GM23338 (cell line): Measurements from ENCODE around the gene GCH1. TPM values are rescaled to one million over a fixed set of nuclear protein-coding genes. Genes with fewer than 3 reads are reported as not detected.

ENCODE experiments used
- ATAC-seq: fragments of 200-7000 bp; cut with Tn5 transposase; 3 replicates; pipeline ENCODE4 v1.9.1; 2020
- DNase-seq: peaks from one replicate; pipeline ENCODE4 v3.0.0-alpha.2; 2015; ENCODE audit warnings: low spot score
- H2AFZ ChIP-seq: fragments of 200-600 bp; sonication (generic); 2 replicates; pipeline ENCODE4 v1.8.0; 2016; ENCODE audit warnings: antibody characterized with exemption, mild to moderate bottlenecking, moderate library complexity
- H3F3A ChIP-seq: fragments of 200-600 bp; sonication (generic); replicated peaks from 2 replicates; pipeline ENCODE4 v1.8.0; 2017; ENCODE audit warnings: antibody characterized with exemption, mixed run types, low read depth
- H3K27ac ChIP-seq: fragments of 200-600 bp; sonication (generic); 2 replicates; pipeline ENCODE4 v1.6.1; 2016; ENCODE audit warnings: low read depth
- H3K27me3 ChIP-seq: fragments of 200-600 bp; sonication (generic); 2 replicates; pipeline ENCODE4 v1.8.0; 2016; ENCODE audit warnings: mild to moderate bottlenecking, mixed run types, moderate library complexity; ENCODE audit not compliant: insufficient read depth
- H3K36me3 ChIP-seq: fragments of 200-600 bp; sonication (generic); 2 replicates; pipeline ENCODE4 v1.8.0; 2016; ENCODE audit warnings: mild to moderate bottlenecking; ENCODE audit not compliant: insufficient read depth
- H3K4me1 ChIP-seq: fragments of 200-600 bp; sonication (generic); 2 replicates; pipeline ENCODE4 v1.8.0; 2016; ENCODE audit warnings: mild to moderate bottlenecking, moderate library complexity; ENCODE audit not compliant: insufficient read depth
- H3K4me2 ChIP-seq: fragments of 200-600 bp; sonication (generic); 2 replicates; pipeline ENCODE4 v1.7.1; 2017; ENCODE audit warnings: mixed run types
- H3K4me3 ChIP-seq: fragments of 200-600 bp; sonication (generic); 2 replicates; pipeline ENCODE4 v1.6.1; 2016; ENCODE audit warnings: mixed run types
- H3K79me2 ChIP-seq: fragments of 200-600 bp; sonication (generic); replicated peaks from 2 replicates; pipeline ENCODE4 v1.8.0; 2017; ENCODE audit warnings: mild to moderate bottlenecking; ENCODE audit not compliant: insufficient read depth
- H3K9me2 ChIP-seq: fragments of 200-600 bp; sonication (generic); 2 replicates; pipeline ENCODE4 v1.8.0; 2017; ENCODE audit not compliant: insufficient read depth
- H4K20me1 ChIP-seq: fragments of 200-600 bp; sonication (generic); replicated peaks from 2 replicates; pipeline ENCODE4 v1.8.0; 2017; ENCODE audit warnings: mild to moderate bottlenecking; ENCODE audit not compliant: insufficient read depth
- H3K27ac Mint-ChIP-seq: 2 replicates; pipeline ENCODE4 v1.8.0; 2020; ENCODE audit warnings: inconsistent platforms, mild to moderate bottlenecking, moderate library complexity, mixed read lengths
- H3K27me3 Mint-ChIP-seq: 3 replicates; pipeline ENCODE4 v1.8.0; 2022; ENCODE audit warnings: low read depth, mild to moderate bottlenecking, moderate library complexity, mixed read lengths, inconsistent platforms; ENCODE audit not compliant: insufficient read depth, poor library complexity
- H3K36me3 Mint-ChIP-seq: 3 replicates; pipeline ENCODE4 v1.8.0; 2021; ENCODE audit warnings: low read depth, mild to moderate bottlenecking, inconsistent platforms, moderate library complexity, mixed read lengths
- H3K4me1 Mint-ChIP-seq: 3 replicates; pipeline ENCODE4 v1.8.0; 2020; ENCODE audit warnings: mild to moderate bottlenecking, inconsistent platforms, mixed read lengths
- H3K4me3 Mint-ChIP-seq: 3 replicates; pipeline ENCODE4 v1.8.0; 2021; ENCODE audit warnings: moderate library complexity, mild to moderate bottlenecking, inconsistent platforms, mixed read lengths
- H3K9me3 Mint-ChIP-seq: 3 replicates; pipeline ENCODE4 v1.8.0; 2020; ENCODE audit warnings: moderate library complexity, mild to moderate bottlenecking, inconsistent platforms, mixed read lengths
- JUNB ChIP-seq: IDR thresholded peaks from one replicate; pipeline ENCODE4 v1.6.1; 2016; ENCODE audit warnings: antibody characterized with exemption; ENCODE audit not compliant: unreplicated experiment
- NANOG ChIP-seq: IDR thresholded peaks from 2 replicates; pipeline ENCODE4 v1.6.1; 2016; ENCODE audit warnings: antibody characterized with exemption, borderline replicate concordance
- POLR2AphosphoS5 ChIP-seq: IDR thresholded peaks from 2 replicates; pipeline ENCODE4 v1.6.1; 2016; ENCODE audit warnings: antibody characterized with exemption, low read depth
- REST ChIP-seq: IDR thresholded peaks from one replicate; pipeline ENCODE4 v1.6.1; 2018; ENCODE audit warnings: antibody characterized with exemption; ENCODE audit not compliant: unreplicated experiment
- STAT1 ChIP-seq: IDR thresholded peaks from one replicate; pipeline ENCODE4 v1.6.1; 2016; ENCODE audit warnings: antibody characterized with exemption; ENCODE audit not compliant: unreplicated experiment
- ZNF114 ChIP-seq: fragments of 250-450 bp; sonication (Bioruptor Pico); IDR thresholded peaks from 2 replicates; pipeline ENCODE4 v1.5.0; 2020; ENCODE audit warnings: mild to moderate bottlenecking, moderate library complexity
- ZNF331 ChIP-seq: fragments of 250-450 bp; sonication (Bioruptor Pico); IDR thresholded peaks from 2 replicates; pipeline ENCODE4 v1.5.0; 2020; ENCODE audit warnings: low read depth, mild to moderate bottlenecking, moderate library complexity
- polyA plus RNA-seq: library from polyadenylated mRNA; unstranded; fragments of >200 nt; fragmentation: Nextera tagmentation; extraction: Ambion mirVana; gene quantifications from 2 replicates; pipeline ENCODE4 v1.2.1, GENCODE V29; 2016
- total RNA-seq: library from RNA; depleted of rRNA; stranded (reverse); fragments of >200 nt; shearing (Covaris generic); gene quantifications from 2 replicates; pipeline ENCODE4 v1.2.3, GENCODE V29; 2014
- TF ChIP-seq, protein P1 (sequence below): fragments of 250-450 bp; sonication (Bioruptor Pico); IDR thresholded peaks from 2 replicates; pipeline ENCODE4 v1.5.0; 2020; ENCODE audit warnings: mild to moderate bottlenecking, moderate library complexity

GCH1 gene
- total and polyA plus RNA-seq, 2 experiments from 2014 or later, result 8.7 to 15.0 TPM

- Histone ChIP-seq H4K20me1 (no peaks in the 10 kb centered on the region), H3K4me3 (no peak overlapping the region), H3K36me3 (no peaks in the 10 kb centered on the region), H3K27ac (no peak overlapping the region), H3K4me2 (no peak overlapping the region), H3F3A (no peaks in the 10 kb centered on the region), H3K9me2 (no peaks in the 10 kb centered on the region), H2AFZ (no peak overlapping the region), H3K4me1 (peaks cover 15% of the 10 kb centered on the region), H3K79me2 (no peaks in the 10 kb centered on the region; the same call in 1 of the 2 replicates), H3K27me3 (no peaks in the 10 kb centered on the region)
- peaks cover 18% of the 10 kb centered on the region for H3K4me1 Mint-ChIP-seq
- ATAC-seq (no peak), DNase-seq (no peak)
- no peaks in the 10 kb centered on the region for H3K36me3 Mint-ChIP-seq
- H3K4me3 Mint-ChIP-seq, result no peak overlapping the region
- H3K27me3 Mint-ChIP-seq, result peaks cover 2% of the 10 kb centered on the region
- no peak overlapping the region for H3K27ac Mint-ChIP-seq
- H3K9me3 Mint-ChIP-seq, result no peaks in the 10 kb centered on the region
- TF ChIP-seq STAT1 (no peak), JUNB (no peak), REST (no peak), ZNF114 (CRISPR knock-in tag) (no peak), POLR2AphosphoS5 (no peak), NANOG (no peak), ZNF331 (CRISPR knock-in tag) (no peak)
- TF ChIP-seq, protein P1, sequence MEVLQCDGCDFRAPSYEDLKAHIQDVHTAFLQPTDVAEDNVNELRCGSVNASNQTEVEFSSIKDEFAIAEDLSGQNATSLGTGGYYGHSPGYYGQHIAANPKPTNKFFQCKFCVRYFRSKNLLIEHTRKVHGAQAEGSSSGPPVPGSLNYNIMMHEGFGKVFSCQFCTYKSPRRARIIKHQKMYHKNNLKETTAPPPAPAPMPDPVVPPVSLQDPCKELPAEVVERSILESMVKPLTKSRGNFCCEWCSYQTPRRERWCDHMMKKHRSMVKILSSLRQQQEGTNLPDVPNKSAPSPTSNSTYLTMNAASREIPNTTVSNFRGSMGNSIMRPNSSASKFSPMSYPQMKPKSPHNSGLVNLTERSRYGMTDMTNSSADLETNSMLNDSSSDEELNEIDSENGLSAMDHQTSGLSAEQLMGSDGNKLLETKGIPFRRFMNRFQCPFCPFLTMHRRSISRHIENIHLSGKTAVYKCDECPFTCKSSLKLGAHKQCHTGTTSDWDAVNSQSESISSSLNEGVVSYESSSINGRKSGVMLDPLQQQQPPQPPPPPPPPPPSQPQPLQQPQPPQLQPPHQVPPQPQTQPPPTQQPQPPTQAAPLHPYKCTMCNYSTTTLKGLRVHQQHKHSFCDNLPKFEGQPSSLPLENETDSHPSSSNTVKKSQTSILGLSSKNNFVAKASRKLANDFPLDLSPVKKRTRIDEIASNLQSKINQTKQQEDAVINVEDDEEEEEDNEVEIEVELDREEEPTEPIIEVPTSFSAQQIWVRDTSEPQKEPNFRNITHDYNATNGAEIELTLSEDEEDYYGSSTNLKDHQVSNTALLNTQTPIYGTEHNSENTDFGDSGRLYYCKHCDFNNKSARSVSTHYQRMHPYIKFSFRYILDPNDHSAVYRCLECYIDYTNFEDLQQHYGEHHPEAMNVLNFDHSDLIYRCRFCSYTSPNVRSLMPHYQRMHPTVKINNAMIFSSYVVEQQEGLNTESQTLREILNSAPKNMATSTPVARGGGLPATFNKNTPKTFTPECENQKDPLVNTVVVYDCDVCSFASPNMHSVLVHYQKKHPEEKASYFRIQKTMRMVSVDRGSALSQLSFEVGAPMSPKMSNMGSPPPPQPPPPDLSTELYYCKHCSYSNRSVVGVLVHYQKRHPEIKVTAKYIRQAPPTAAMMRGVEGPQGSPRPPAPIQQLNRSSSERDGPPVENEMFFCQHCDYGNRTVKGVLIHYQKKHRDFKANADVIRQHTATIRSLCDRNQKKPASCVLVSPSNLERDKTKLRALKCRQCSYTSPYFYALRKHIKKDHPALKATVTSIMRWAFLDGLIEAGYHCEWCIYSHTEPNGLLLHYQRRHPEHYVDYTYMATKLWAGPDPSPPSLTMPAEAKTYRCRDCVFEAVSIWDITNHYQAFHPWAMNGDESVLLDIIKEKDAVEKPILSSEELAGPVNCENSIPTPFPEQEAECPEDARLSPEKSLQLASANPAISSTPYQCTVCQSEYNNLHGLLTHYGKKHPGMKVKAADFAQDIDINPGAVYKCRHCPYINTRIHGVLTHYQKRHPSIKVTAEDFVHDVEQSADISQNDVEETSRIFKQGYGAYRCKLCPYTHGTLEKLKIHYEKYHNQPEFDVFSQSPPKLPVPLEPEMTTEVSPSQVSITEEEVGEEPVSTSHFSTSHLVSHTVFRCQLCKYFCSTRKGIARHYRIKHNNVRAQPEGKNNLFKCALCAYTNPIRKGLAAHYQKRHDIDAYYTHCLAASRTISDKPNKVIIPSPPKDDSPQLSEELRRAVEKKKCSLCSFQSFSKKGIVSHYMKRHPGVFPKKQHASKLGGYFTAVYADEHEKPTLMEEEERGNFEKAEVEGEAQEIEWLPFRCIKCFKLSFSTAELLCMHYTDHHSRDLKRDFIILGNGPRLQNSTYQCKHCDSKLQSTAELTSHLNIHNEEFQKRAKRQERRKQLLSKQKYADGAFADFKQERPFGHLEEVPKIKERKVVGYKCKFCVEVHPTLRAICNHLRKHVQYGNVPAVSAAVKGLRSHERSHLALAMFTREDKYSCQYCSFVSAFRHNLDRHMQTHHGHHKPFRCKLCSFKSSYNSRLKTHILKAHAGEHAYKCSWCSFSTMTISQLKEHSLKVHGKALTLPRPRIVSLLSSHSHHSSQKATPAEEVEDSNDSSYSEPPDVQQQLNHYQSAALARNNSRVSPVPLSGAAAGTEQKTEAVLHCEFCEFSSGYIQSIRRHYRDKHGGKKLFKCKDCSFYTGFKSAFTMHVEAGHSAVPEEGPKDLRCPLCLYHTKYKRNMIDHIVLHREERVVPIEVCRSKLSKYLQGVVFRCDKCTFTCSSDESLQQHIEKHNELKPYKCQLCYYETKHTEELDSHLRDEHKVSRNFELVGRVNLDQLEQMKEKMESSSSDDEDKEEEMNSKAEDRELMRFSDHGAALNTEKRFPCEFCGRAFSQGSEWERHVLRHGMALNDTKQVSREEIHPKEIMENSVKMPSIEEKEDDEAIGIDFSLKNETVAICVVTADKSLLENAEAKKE (CRISPR knock-in tag), result no peak
Measured at GRCh38 chr14:54889919-54890318, 12.7 kb downstream of the GCH1 start.
